GM19324 (cell line): Measurements from ENCODE around the gene LINC01488.

Source experiments
- ATAC-seq: cut with Tn5 transposase; IDR thresholded peaks from one replicate; pipeline ENCODE4 v1.9.1; 2021; ENCODE audit warnings: mild to moderate bottlenecking, moderate library complexity; ENCODE audit not compliant: unreplicated experiment, low FRiP score

The LINC01488 gene

GRCh38 chr11:69462106-69462951 is 19.1 kb upstream of the LINC01488 start:
- no peak for ATAC-seq

- ATAC-seq: no peak
Measured at GRCh38 chr11:69463181-69463994, 18.1 kb upstream of the LINC01488 start.

GRCh38 chr11:69463995-69464960 is 17.2 kb upstream of the LINC01488 start:
- no peak for ATAC-seq

GRCh38 chr11:69465236-69466000 is 16.0 kb upstream of the LINC01488 start:
- no peak for ATAC-seq

- no peak for ATAC-seq
Measured at GRCh38 chr11:69466039-69466438, 15.4 kb upstream of the LINC01488 start.

GRCh38 chr11:69467196-69467595 is 14.3 kb upstream of the LINC01488 start:
- no peak for ATAC-seq

GRCh38 chr11:69467646-69468045 is 13.8 kb upstream of the LINC01488 start:
- ATAC-seq: no peak

- ATAC-seq: no peak
Measured at GRCh38 chr11:69468221-69468620, 13.2 kb upstream of the LINC01488 start.

GRCh38 chr11:69468911-69469885 is 12.3 kb upstream of the LINC01488 start:
- no peak for ATAC-seq

GRCh38 chr11:69470301-69470700 is 11.2 kb upstream of the LINC01488 start:
- ATAC-seq: no peak

- no peak for ATAC-seq
Measured at GRCh38 chr11:69470793-69471728, 10.4 kb upstream of the LINC01488 start.

GRCh38 chr11:69471729-69472540 is 9.5 kb upstream of the LINC01488 start:
- no peak for ATAC-seq

- ATAC-seq: no peak
Measured at GRCh38 chr11:69472541-69473275, 8.8 kb upstream of the LINC01488 start.

GRCh38 chr11:69473276-69473845 is 8.1 kb upstream of the LINC01488 start:
- ATAC-seq: no peak

GRCh38 chr11:69474736-69475135 is 6.7 kb upstream of the LINC01488 start:
- ATAC-seq: no peak
